Measurements from ENCODE around the gene CDK7. TPM values are rescaled to one million over a fixed set of nuclear protein-coding genes. Genes with fewer than 3 reads are reported as not detected.

The CDK7 gene
- total RNA-seq, 1 donor, result 91.1 TPM

DNA sequence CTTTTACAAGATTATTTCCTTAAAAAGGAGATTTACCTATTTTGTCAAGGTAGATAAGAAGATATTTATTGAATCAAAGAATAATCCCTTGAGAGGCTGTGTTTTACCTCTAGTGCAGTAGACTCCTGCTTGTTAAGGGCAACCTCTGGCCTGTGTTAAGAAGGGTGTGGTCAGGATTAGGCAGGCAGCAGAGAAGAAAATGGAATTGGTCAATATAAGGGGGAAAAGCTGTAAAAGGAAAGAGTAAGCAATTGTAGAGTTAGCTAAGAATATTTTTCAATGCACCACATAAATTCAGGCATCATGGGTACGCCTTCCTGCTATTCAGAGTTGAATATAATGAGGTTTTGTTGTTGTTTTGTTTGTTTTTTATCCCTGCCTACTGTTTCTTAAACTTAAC, 91.7 kb downstream of the CDK7 start:
- no peak overlapping the region for H3K4me3 ChIP-seq (ENCODE audit: low read depth, low read length)

More for the DNA sequence above, 91.7 kb downstream of the CDK7 start:
- TF ChIP-seq, protein P1, sequence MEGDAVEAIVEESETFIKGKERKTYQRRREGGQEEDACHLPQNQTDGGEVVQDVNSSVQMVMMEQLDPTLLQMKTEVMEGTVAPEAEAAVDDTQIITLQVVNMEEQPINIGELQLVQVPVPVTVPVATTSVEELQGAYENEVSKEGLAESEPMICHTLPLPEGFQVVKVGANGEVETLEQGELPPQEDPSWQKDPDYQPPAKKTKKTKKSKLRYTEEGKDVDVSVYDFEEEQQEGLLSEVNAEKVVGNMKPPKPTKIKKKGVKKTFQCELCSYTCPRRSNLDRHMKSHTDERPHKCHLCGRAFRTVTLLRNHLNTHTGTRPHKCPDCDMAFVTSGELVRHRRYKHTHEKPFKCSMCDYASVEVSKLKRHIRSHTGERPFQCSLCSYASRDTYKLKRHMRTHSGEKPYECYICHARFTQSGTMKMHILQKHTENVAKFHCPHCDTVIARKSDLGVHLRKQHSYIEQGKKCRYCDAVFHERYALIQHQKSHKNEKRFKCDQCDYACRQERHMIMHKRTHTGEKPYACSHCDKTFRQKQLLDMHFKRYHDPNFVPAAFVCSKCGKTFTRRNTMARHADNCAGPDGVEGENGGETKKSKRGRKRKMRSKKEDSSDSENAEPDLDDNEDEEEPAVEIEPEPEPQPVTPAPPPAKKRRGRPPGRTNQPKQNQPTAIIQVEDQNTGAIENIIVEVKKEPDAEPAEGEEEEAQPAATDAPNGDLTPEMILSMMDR (IDR thresholded peaks at IDR 0.05; ENCODE audit: insufficient read depth, low read depth, low read length), result no peak
- DNase-seq (ENCODE audit: low read depth), result no peak

Other genes starting within 250 kb of the CDK7 start
- gene SLC30A5, start 140.9 kb upstream of the CDK7 start, total RNA-seq, result 55.1 and 85.9 TPM in 2 replicates
- 79.9 and 147 TPM in 2 replicates for gene CCNB1, start 67.7 kb upstream of the CDK7 start, total RNA-seq
- 11.9 and 12.1 TPM in 2 replicates for gene CENPH, start 45.3 kb upstream of the CDK7 start, total RNA-seq
- 6.1 and 7.8 TPM in 2 replicates for gene CCDC125, start 97.9 kb downstream of the CDK7 start, total RNA-seq
- 23.8 and 32.8 TPM in 2 replicates for gene AK6, start 134.6 kb downstream of the CDK7 start, total RNA-seq
- gene TAF9, start 134.6 kb downstream of the CDK7 start, total RNA-seq, result 66.4 and 94.6 TPM in 2 replicates
- gene RAD17, start 134.9 kb downstream of the CDK7 start, total RNA-seq, result 21.3 and 27.2 TPM in 2 replicates
- gene MARVELD2, start 180.2 kb downstream of the CDK7 start, total RNA-seq, result 2.3 and 3.9 TPM in 2 replicates